WTC11 (cell line): Measurements from ENCODE around the gene AADACL4. TPM values are rescaled to one million over a fixed set of nuclear protein-coding genes. Genes with fewer than 3 reads are reported as not detected.

Experiments used
- total RNA-seq: library from RNA; stranded (reverse); gene quantifications from 3 replicates; pipeline ENCODE4 v1.2.3, GENCODE V29; 2021

Gene AADACL4
- total RNA-seq, 1 experiment from 2014 or later = 0.11 TPM

Other genes with a start within 250 kb of the AADACL4 start
- 37.6 to 37.9 TPM (median 37.7 TPM) in 3 replicates for gene DHRS3, start 25.9 kb upstream of the AADACL4 start, total RNA-seq
- gene AADACL3, start 72.0 kb downstream of the AADACL4 start, total RNA-seq = 0.77 to 0.94 TPM (median 0.78 TPM) in 3 replicates
- gene CFAP107, start 102.1 kb downstream of the AADACL4 start, total RNA-seq = not detected in 3 replicates
- gene PRAMEF12, start 129.7 kb downstream of the AADACL4 start, total RNA-seq = not detected in 3 replicates
- not detected in 3 replicates for gene PRAMEF1, start 147.3 kb downstream of the AADACL4 start, total RNA-seq
- not detected in 3 replicates for gene PRAMEF11, start 187.3 kb downstream of the AADACL4 start, total RNA-seq
- gene HNRNPCL1, start 204.6 kb downstream of the AADACL4 start, total RNA-seq = not detected in 3 replicates
- gene PRAMEF2, start 213.0 kb downstream of the AADACL4 start, total RNA-seq = not detected in 3 replicates
- gene PRAMEF4, start 242.1 kb downstream of the AADACL4 start, total RNA-seq = not detected in 3 replicates